T-cell (primary cell): ENCODE data around the gene ADAM10. TPM values are rescaled to one million over a fixed set of nuclear protein-coding genes. Genes with fewer than 3 reads are reported as not detected.
A peak's percentile ranks its signal among the peaks of the same experiment; 100 is the strongest.

Experiments used
- ATAC-seq, 4 experiments: fragments of 200-7000 bp in 3 of 4; fragments of 150-1000 bp in 1 of 4; cut with Tn5 transposase; replicated peaks in 1 of 4; 1 replicate in 3 of 4; 2 replicates in 1 of 4; pipeline ENCODE4 v1.10.0; 2021; ENCODE audit warnings: moderate library complexity in 3 of 4, mild to moderate bottlenecking in 2 of 4, moderate number of reproducible peaks in 1 of 4
- CTCF ChIA-PET, 2 donors: fragments of 300-600 bp; sonication (Branson Sonifier 250); formaldehyde crosslinking; loops; one replicate each; lab custom pipeline; 2022; ENCODE audit warnings: antibody characterized with exemption in 2 of 2; lab: Charles Lee
- POLR2A ChIA-PET, 2 donors: fragments of 300-600 bp; sonication (Branson Sonifier 250); formaldehyde crosslinking; loops; one replicate each; lab custom pipeline; 2022; ENCODE audit warnings: antibody characterized with exemption in 2 of 2; lab: Charles Lee
- DNase-seq, 35 experiments: peaks; one replicate each; pipeline versions ENCODE4 v3.0.0 to v3.0.0-alpha.2; 2013 to 2023
- H3K27ac ChIP-seq: one replicate; pipeline ENCODE4 v1.5.1; 2013; ENCODE audit warnings: low read length
- H3K27me3 ChIP-seq, 2 experiments: replicated peaks in 1 of 2; 1 replicate in 1 of 2; 2 replicates in 1 of 2; pipeline versions ENCODE4 v1.6.1 to v1.7.0; 2013; ENCODE audit warnings: low read length in 1 of 2, mixed read lengths in 1 of 2; ENCODE audit not compliant: control insufficient read depth in 2 of 2, insufficient read depth in 2 of 2; ENCODE audit errors: extremely low read depth in 1 of 2
- H3K36me3 ChIP-seq, 2 donors: 1 replicate in 1 of 2; 2 replicates in 1 of 2; pipeline versions ENCODE4 v1.6.1 to v1.7.0; 2013; ENCODE audit warnings: low read length in 1 of 2; ENCODE audit not compliant: control insufficient read depth in 2 of 2, insufficient read depth in 1 of 2; ENCODE audit errors: extremely low read depth in 1 of 2
- H3K4me1 ChIP-seq, 2 experiments: 1 replicate in 1 of 2; 2 replicates in 1 of 2; pipeline versions ENCODE4 v1.6.1 to v1.7.0; 2013; ENCODE audit warnings: low read length in 2 of 2, mixed read lengths in 1 of 2; ENCODE audit not compliant: insufficient read depth in 2 of 2, control insufficient read depth in 1 of 2; ENCODE audit errors: extremely low read depth in 1 of 2
- H3K4me3 ChIP-seq, 2 donors: 1 replicate in 1 of 2; 2 replicates in 1 of 2; pipeline versions ENCODE4 v1.5.1 to v1.7.0; 2013; ENCODE audit warnings: mild to moderate bottlenecking in 2 of 2, low read length in 1 of 2, moderate library complexity in 1 of 2; ENCODE audit not compliant: control insufficient read depth in 1 of 2; ENCODE audit errors: extremely low read depth in 1 of 2
- H3K9me3 ChIP-seq: 2 replicates; pipeline ENCODE4 v1.7.0; 2013
- H3K27ac Mint-ChIP-seq, 2 donors: one replicate each; pipeline ENCODE4 v1.8.0; 2020 to 2021; ENCODE audit warnings: mild to moderate bottlenecking in 2 of 2, mixed read lengths in 2 of 2
- H3K27me3 Mint-ChIP-seq, 2 donors: one replicate each; pipeline ENCODE4 v1.8.0; 2021 to 2022; ENCODE audit warnings: mixed read lengths in 2 of 2
- H3K36me3 Mint-ChIP-seq: one replicate; pipeline ENCODE4 v1.8.0; 2021; ENCODE audit warnings: mixed read lengths
- H3K4me1 Mint-ChIP-seq, 3 donors: one replicate each; pipeline ENCODE4 v1.8.0; 2020 to 2022; ENCODE audit warnings: mixed read lengths in 3 of 3, mild to moderate bottlenecking in 1 of 3
- H3K4me3 Mint-ChIP-seq, 3 donors: one replicate each; pipeline ENCODE4 v1.8.0; 2020 to 2022; ENCODE audit warnings: mild to moderate bottlenecking in 3 of 3, mixed read lengths in 3 of 3, moderate library complexity in 3 of 3
- H3K9me3 Mint-ChIP-seq, 3 donors: one replicate each; pipeline ENCODE4 v1.8.0; 2020 to 2022; ENCODE audit warnings: mixed read lengths in 3 of 3
- WGBS: methylation state at CpG from one replicate; pipeline ENCODE4 v1.1.5; 2013; ENCODE audit warnings: missing lambda C conversion rate; ENCODE audit not compliant: insufficient coverage; 5-methylcytosine and 5-hydroxymethylcytosine counted together
- total RNA-seq, 35 experiments: library from RNA in 6 of 35; stranded (reverse) in 6 of 35; fragments of 120-200 nt in 1 of 35; gene quantifications; one replicate each; pipeline versions ENCODE4 v1.2.1 to v1.2.4 and lab custom pipeline; 2013 to 2026

The ADAM10 gene
- total RNA-seq, 5 donors from 2014 or later (not counting 1 experiment from before 2014, with no cell fraction given) = 99.5 to 146 (median 113) TPM

DNA sequence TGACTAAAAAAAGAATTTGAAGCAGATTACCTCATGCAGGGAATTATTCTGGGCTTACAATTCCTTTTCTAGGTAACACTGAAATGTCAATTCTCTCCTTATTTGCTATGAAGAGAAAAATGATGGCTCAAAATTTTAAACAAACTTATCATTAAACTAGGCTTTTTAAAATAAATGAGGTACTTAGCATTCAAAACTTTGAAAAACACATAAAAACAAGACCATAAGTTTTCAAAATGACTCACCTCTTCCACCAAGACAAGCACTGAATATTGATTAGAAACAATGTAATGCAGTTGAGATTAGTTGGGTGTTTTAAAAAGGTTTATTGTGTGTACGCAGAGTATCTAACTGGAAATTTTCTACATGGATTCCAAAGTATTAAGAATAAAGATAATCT lies 154.6 kb downstream of the ADAM10 start:
- ChIA-PET POLR2A (no interaction called here), CTCF (no interaction called here)
- Mint-ChIP-seq H3K27me3 (no peaks in the 10 kb centered on the region), H3K27ac (peak overlapping the region in 1 of 2 donors; percentile 40), H3K4me1 (peaks cover 0 to 4% (median 0%) of the 10 kb centered on the region in 3 donors), H3K9me3 (no peaks in the 10 kb centered on the region), H3K36me3 (peaks cover 40% of the 10 kb centered on the region), H3K4me3 (no peak overlapping the region)
- H3K4me1 ChIP-seq = no peaks in the 10 kb centered on the region
- no peaks in the 10 kb centered on the region for H3K9me3 ChIP-seq
- no peak overlapping the region for H3K27ac ChIP-seq
- no CpG with 5 or more reads among the region's 1 CpG for WGBS
- H3K36me3 ChIP-seq = peaks cover 0 to 16% of the 10 kb centered on the region in 2 donors
- DNase-seq (no peak), ATAC-seq (no peak)
- no peaks in the 10 kb centered on the region for H3K27me3 ChIP-seq
- H3K4me3 ChIP-seq = no peak overlapping the region

GRCh38 chr15:58593870-58594269 lies 155.6 kb downstream of the ADAM10 start:
- Histone ChIP-seq H3K9me3 (no peaks in the 10 kb centered on the region), H3K27me3 (no peaks in the 10 kb centered on the region), H3K27ac (no peak overlapping the region), H3K36me3 (peaks cover 0 to 16% of the 10 kb centered on the region in 2 donors), H3K4me1 (no peaks in the 10 kb centered on the region), H3K4me3 (no peak overlapping the region)
- H3K36me3 Mint-ChIP-seq = peaks cover 36% of the 10 kb centered on the region
- H3K27ac Mint-ChIP-seq = no peak overlapping the region
- WGBS = no CpG with 5 or more reads among the region's 1 CpG
- POLR2A ChIA-PET = no interaction called here
- CTCF ChIA-PET = no interaction called here
- no peaks in the 10 kb centered on the region for H3K9me3 Mint-ChIP-seq
- ATAC-seq (no peak), DNase-seq (no peak)
- H3K27me3 Mint-ChIP-seq = no peaks in the 10 kb centered on the region
- peaks cover 0 to 4% (median 0%) of the 10 kb centered on the region in 3 donors for H3K4me1 Mint-ChIP-seq
- no peak overlapping the region for H3K4me3 Mint-ChIP-seq

DNA sequence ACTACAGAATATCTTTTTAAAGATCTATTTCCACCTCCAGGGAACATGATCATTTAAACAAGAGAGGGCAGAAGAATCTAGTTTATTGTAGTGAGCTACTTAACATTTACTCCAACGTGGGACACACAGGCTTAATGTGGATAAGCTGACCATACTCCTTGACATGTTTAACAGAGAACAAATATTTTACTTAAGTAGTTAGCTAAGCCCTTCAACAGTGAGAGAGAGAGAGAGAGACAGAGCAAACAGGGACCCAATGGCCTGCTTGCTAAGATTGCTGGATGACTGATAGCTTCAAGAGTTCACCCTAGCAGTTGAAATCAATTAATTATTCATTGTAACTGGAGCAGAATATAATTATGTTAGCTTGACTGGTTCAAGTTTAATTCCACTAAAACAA lies 158.6 kb downstream of the ADAM10 start:
- CTCF ChIA-PET = no interaction called here
- Histone ChIP-seq H3K36me3 (no peaks in the 10 kb centered on the region), H3K9me3 (no peaks in the 10 kb centered on the region), H3K4me3 (no peak overlapping the region), H3K27ac (no peak overlapping the region), H3K4me1 (peaks cover 0 to under 1% of the 10 kb centered on the region in 2 experiments), H3K27me3 (no peaks in the 10 kb centered on the region)
- ATAC-seq (no peak), DNase-seq (no peak)
- Mint-ChIP-seq H3K9me3 (no peaks in the 10 kb centered on the region), H3K27ac (no peak overlapping the region), H3K4me3 (no peak overlapping the region), H3K4me1 (peaks cover 0 to 3% (median 0%) of the 10 kb centered on the region in 3 donors), H3K36me3 (peaks cover 18% of the 10 kb centered on the region), H3K27me3 (no peaks in the 10 kb centered on the region)
- POLR2A ChIA-PET = interaction anchor here in 1 of 2 donors (0.6 kb wide), 2 partner anchors 136 to 187 kb away, joined by 3 to 4 read pairs; no protein-coding TSS in a partner anchor
- WGBS = no CpG with 5 or more reads among the region's 1 CpG

GRCh38 chr15:58590236-58590635 lies 159.3 kb downstream of the ADAM10 start:
- POLR2A ChIA-PET = interaction anchor here in 1 of 2 donors (0.6 kb wide), 1 partner anchor 188 kb away, joined by 3 read pairs; no protein-coding TSS in a partner anchor
- no CpG with 5 or more reads among the region's 1 CpG for WGBS
- H3K27me3 ChIP-seq = no peaks in the 10 kb centered on the region
- ATAC-seq = no peak
- DNase-seq = no peak
- Mint-ChIP-seq H3K4me1 (peaks cover 5 to 8% (median 5%) of the 10 kb centered on the region in 3 donors), H3K36me3 (peaks cover 12% of the 10 kb centered on the region), H3K27me3 (no peaks in the 10 kb centered on the region), H3K4me3 (no peak overlapping the region), H3K27ac (peak overlapping the region in 1 of 2 donors; percentile 12), H3K9me3 (no peaks in the 10 kb centered on the region)
- no peaks in the 10 kb centered on the region for H3K9me3 ChIP-seq
- no peak overlapping the region for H3K4me3 ChIP-seq
- CTCF ChIA-PET = interaction anchor here in 1 of 2 donors (0.6 kb wide), 1 partner anchor 49 kb away, joined by 3 read pairs; no protein-coding TSS in a partner anchor
- H3K36me3 ChIP-seq = no peaks in the 10 kb centered on the region
- peaks cover 3 to 7% of the 10 kb centered on the region in 2 experiments for H3K4me1 ChIP-seq
- H3K27ac ChIP-seq = no peak overlapping the region

DNA sequence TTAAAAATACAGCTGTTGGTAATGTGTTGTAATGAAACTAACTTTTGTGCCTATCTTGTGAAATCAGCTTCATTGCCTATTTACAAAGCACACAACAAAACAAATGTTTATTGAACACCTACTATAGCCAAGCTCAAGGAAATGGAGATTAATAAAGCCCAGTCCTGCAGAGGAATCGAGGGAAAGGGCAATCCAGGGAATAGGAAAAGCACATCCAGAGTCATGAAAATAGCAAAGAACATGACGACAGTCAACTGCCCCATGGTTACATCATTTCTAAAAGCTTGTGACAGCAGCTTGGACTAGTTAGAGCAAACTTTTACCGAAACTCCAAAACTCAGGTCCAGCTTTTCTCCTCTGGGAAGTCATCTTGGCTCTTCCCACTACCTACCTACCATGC lies 160.5 kb downstream of the ADAM10 start:
- Histone ChIP-seq H3K36me3 (no peaks in the 10 kb centered on the region), H3K4me3 (no peak overlapping the region), H3K27ac (no peak overlapping the region), H3K4me1 (peaks cover 9 to 12% of the 10 kb centered on the region in 2 experiments), H3K9me3 (no peaks in the 10 kb centered on the region), H3K27me3 (no peaks in the 10 kb centered on the region)
- H3K4me3 Mint-ChIP-seq = no peak overlapping the region
- peak overlapping the region in 1 of 2 donors; percentile 37 for H3K27ac Mint-ChIP-seq
- WGBS = 100% methylated on average over 3 of the region's 3 CpGs
- DNase-seq = no peak
- peaks cover 11 to 18% (median 12%) of the 10 kb centered on the region in 3 donors for H3K4me1 Mint-ChIP-seq
- peaks cover 8% of the 10 kb centered on the region for H3K36me3 Mint-ChIP-seq
- ChIA-PET CTCF (no interaction called here), POLR2A (no interaction called here)
- ATAC-seq = no peak
- no peaks in the 10 kb centered on the region for H3K9me3 Mint-ChIP-seq
- H3K27me3 Mint-ChIP-seq = peaks cover 0 to 5% of the 10 kb centered on the region in 2 donors

GRCh38 chr15:58588096-58588495 lies 161.4 kb downstream of the ADAM10 start:
- peaks cover 11 to 19% (median 12%) of the 10 kb centered on the region in 3 donors for H3K4me1 Mint-ChIP-seq
- Histone ChIP-seq H3K4me3 (no peak overlapping the region), H3K36me3 (no peaks in the 10 kb centered on the region), H3K4me1 (peaks cover 9 to 12% of the 10 kb centered on the region in 2 experiments), H3K9me3 (no peaks in the 10 kb centered on the region), H3K27ac (no peak overlapping the region), H3K27me3 (no peaks in the 10 kb centered on the region)
- ATAC-seq (no peak), DNase-seq (no peak)
- CTCF ChIA-PET = no interaction called here
- POLR2A ChIA-PET = no interaction called here
- WGBS = no CpG with 5 or more reads among the region's 1 CpG
- peaks cover 0 to 5% (median 3%) of the 10 kb centered on the region in 3 donors for H3K9me3 Mint-ChIP-seq
- H3K27me3 Mint-ChIP-seq = peaks cover 0 to 10% of the 10 kb centered on the region in 2 donors
- H3K36me3 Mint-ChIP-seq = peaks cover 6% of the 10 kb centered on the region
- H3K4me3 Mint-ChIP-seq = no peak overlapping the region
- no peak overlapping the region for H3K27ac Mint-ChIP-seq
